GM04503 (cell line): ENCODE data around the gene ITGAL.
"Not testable (repeated sequence)": the region's sequence is repeated elsewhere in the genome, so short reads cannot be mapped to it uniquely, and the experiment has no call there.

Source experiments
- DNase-seq: peaks from one replicate; pipeline ENCODE4 v3.0.0-alpha.2; 2012; ENCODE audit warnings: low read depth

ITGAL gene

GRCh38 chr16:30491744-30492308 is 19.3 kb downstream of the ITGAL start:
- peak; percentile 72 for DNase-seq

DNA sequence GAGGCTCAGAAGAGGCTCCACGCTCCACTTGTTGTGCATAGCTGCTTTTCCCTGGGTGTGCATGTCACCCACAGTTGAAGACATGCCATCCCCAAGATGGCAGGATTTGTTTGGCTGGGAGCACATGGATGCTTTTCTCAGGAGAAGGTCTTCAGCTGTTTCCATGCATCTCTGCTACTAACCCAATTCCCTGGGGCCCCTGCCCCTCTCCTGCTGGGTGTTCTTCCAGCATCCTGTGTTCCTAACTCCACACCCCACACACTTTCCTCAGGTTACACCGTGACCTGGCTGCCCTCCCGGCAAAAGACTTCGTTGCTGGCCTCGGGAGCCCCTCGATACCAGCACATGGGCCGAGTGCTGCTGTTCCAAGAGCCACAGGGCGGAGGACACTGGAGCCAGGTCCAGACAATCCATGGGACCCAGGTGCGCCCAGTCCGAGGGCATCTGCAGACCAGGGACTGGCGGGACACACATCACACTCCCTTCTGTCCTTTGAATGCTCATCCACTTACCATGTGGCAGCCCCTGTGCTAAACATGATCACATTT is 21.5 kb downstream of the ITGAL start:
- DNase-seq, result no peak

DNA sequence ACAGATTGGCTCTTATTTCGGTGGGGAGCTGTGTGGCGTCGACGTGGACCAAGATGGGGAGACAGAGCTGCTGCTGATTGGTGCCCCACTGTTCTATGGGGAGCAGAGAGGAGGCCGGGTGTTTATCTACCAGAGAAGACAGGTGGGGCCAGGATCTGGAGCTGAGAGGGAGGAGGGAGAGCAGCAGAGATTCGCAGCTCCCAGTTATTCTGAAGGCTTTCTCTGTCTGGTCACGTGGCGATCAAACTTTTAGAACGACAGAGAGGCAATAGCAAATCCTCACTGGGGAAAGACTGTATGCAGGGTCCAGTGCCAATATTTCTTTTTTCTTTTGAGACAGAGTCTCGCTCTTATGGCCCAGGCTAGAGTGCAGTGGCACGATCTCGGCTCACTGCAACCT is 22.2 kb downstream of the ITGAL start:
- no peak for DNase-seq

DNA sequence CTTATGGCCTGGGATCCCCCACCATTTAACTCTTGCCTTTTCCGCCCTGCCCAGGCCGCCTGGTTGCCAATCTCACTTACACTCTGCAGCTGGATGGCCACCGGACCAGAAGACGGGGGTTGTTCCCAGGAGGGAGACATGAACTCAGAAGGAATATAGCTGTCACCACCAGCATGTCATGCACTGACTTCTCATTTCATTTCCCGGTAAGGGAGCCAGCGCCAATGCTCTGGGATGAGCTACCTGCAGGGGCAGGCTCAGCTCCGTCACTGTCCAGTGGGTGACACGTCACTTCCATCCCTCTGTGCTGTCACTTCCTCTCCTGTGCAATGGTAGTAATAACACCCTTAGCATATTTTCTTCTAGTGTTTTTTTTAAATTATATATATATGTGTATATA is 26.7 kb downstream of the ITGAL start:
- DNase-seq, result no peak

- DNase-seq, result no peak
Measured at GRCh38 chr16:30503403-30504296, 31.1 kb downstream of the ITGAL start.

GRCh38 chr16:30509081-30509765 is 36.7 kb downstream of the ITGAL start:
- DNase-seq, result no peak

GRCh38 chr16:30510376-30510938 is 37.9 kb downstream of the ITGAL start:
- DNase-seq, result no peak

GRCh38 chr16:30511509-30511908 is 39.0 kb downstream of the ITGAL start:
- DNase-seq, result no peak

DNA sequence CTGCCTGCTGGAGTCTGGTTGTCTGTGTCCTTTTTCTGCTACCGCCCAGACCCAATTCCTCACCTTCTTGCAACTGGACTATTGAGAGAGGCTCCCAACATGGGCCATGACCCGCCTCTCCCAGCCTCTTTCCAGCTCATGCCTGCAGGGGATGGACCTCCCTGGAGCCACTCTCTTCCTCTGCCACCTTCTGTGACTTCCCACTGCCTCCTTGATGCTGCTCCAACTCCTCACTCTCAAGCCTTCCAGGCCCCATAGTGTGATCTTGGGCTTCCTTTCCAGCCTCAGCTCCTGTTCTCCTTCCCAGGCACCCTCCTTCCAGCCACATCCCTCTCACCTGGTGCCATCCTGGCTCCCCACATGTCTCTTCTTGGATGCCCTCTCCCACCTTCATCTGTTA is 42.7 kb downstream of the ITGAL start:
- DNase-seq, result no peak

- no peak for DNase-seq
Measured at GRCh38 chr16:30518552-30518951, 46.0 kb downstream of the ITGAL start.

GRCh38 chr16:30519120-30520049 is 46.8 kb downstream of the ITGAL start:
- no peak for DNase-seq

DNA sequence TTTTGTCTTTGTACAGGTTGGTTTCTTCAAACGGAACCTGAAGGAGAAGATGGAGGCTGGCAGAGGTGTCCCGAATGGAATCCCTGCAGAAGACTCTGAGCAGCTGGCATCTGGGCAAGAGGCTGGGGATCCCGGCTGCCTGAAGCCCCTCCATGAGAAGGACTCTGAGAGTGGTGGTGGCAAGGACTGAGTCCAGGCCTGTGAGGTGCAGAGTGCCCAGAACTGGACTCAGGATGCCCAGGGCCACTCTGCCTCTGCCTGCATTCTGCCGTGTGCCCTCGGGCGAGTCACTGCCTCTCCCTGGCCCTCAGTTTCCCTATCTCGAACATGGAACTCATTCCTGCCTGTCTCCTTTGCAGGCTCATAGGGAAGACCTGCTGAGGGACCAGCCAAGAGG is 48.9 kb downstream of the ITGAL start:
- DNase-seq, result no peak

DNA sequence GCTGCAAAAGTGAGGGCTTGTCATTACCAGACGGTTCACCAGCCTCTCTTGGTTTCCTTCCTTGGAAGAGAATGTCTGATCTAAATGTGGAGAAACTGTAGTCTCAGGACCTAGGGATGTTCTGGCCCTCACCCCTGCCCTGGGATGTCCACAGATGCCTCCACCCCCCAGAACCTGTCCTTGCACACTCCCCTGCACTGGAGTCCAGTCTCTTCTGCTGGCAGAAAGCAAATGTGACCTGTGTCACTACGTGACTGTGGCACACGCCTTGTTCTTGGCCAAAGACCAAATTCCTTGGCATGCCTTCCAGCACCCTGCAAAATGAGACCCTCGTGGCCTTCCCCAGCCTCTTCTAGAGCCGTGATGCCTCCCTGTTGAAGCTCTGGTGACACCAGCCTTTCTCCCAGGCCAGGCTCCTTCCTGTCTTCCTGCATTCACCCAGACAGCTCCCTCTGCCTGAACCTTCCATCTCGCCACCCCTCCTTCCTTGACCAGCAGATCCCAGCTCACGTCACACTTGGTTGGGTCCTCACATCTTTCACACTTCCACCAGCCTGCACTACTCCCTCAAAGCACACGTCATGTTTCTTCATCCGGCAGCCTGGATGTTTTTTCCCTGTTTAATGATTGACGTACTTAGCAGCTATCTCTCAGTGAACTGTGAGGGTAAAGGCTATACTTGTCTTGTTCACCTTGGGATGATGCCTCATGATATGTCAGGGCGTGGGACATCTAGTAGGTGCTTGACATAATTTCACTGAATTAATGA is 49.5 kb downstream of the ITGAL start:
- DNase-seq, result no peak

DNA sequence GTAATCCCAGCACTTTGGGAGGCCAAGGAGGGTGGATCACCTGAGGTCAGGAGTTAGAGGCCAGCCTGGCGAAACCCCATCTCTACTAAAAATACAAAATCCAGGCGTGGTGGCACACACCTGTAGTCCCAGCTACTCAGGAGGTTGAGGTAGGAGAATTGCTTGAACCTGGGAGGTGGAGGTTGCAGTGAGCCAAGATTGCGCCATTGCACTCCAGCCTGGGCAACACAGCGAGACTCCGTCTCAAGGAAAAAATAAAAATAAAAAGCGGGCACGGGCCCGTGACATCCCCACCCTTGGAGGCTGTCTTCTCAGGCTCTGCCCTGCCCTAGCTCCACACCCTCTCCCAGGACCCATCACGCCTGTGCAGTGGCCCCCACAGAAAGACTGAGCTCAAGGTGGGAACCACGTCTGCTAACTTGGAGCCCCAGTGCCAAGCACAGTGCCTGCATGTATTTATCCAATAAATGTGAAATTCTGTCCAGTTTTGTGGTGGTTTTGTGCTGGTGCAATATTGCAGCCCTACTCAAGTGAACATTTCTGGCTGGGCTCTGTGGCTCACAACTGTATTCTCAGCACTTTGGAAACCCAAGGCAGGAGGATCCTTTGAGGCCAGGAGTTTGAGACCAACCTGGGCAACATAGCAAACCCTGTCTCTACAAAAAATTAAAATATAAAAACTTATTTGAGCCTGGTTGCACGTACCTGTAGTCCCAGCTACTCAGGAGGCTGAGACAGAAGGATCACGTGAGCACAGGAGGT is 50.3 kb downstream of the ITGAL start:
- not testable (repeated sequence) for DNase-seq

GRCh38 chr16:30523768-30524574 is 51.4 kb downstream of the ITGAL start:
- DNase-seq, result no peak

- DNase-seq, result no peak
Measured at GRCh38 chr16:30524575-30525568, 52.3 kb downstream of the ITGAL start.

DNA sequence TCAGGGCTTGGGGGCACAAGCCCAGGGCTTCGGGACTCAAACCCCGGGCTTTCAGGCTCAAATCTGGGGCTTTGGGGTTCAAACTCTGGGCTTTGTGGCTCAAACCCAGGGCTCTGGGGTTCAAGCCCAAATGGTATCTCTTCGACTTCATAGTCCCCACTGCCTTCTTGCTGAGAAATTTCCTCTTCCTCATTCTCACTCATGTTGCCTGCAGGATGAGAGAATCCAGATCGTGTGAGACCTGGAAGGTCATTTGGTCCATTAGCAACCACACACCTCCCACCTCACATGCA is 53.2 kb downstream of the ITGAL start:
- no peak for DNase-seq
